ENCODE data around the gene DGKG. TPM values are rescaled to one million over a fixed set of nuclear protein-coding genes. Genes with fewer than 3 reads are reported as not detected.

DGKG gene
- total RNA-seq, 1 donor from 2014 or later = 1.0 TPM

- no peak for DNase-seq (ENCODE audit: low read depth)
- H3K4me3 ChIP-seq (ENCODE audit: low read depth, low read length) = no peak overlapping the region
- TF ChIP-seq CTCF (conservative IDR thresholded peaks at IDR 0.05; ENCODE audit: low read depth, low read length) = no peak
These were observed 101.3 kb downstream of the DGKG start for GRCh38 chr3:186260726-186261125.

- peak; percentile 40 for DNase-seq (ENCODE audit: low read depth)
- H3K4me3 ChIP-seq (ENCODE audit: low read depth, low read length) = peak overlapping the region; percentile 23
- peak; percentile 97 for TF ChIP-seq CTCF (conservative IDR thresholded peaks at IDR 0.05; ENCODE audit: low read depth, low read length)
These were observed 102.2 kb downstream of the DGKG start for GRCh38 chr3:186259612-186260383.

GRCh38 chr3:186258968-186259367 lies 103.1 kb downstream of the DGKG start:
- no peak for TF ChIP-seq CTCF (conservative IDR thresholded peaks at IDR 0.05; ENCODE audit: low read depth, low read length)
- DNase-seq (ENCODE audit: low read depth) = no peak
- H3K4me3 ChIP-seq (ENCODE audit: low read depth, low read length) = peak overlapping the region; percentile 23

GRCh38 chr3:186257866-186258265 lies 104.2 kb downstream of the DGKG start:
- no peak for TF ChIP-seq CTCF (conservative IDR thresholded peaks at IDR 0.05; ENCODE audit: low read depth, low read length)
- DNase-seq (ENCODE audit: low read depth) = no peak
- no peak overlapping the region for H3K4me3 ChIP-seq (ENCODE audit: low read depth, low read length)

GRCh38 chr3:186255703-186256331 lies 106.2 kb downstream of the DGKG start:
- peak; percentile 42 for TF ChIP-seq CTCF (conservative IDR thresholded peaks at IDR 0.05; ENCODE audit: low read depth, low read length)
- no peak for DNase-seq (ENCODE audit: low read depth)
- no peak overlapping the region for H3K4me3 ChIP-seq (ENCODE audit: low read depth, low read length)

GRCh38 chr3:186254676-186255650 lies 107.1 kb downstream of the DGKG start:
- no peak for DNase-seq (ENCODE audit: low read depth)
- no peak overlapping the region for H3K4me3 ChIP-seq (ENCODE audit: low read depth, low read length)

More at GRCh38 chr3:186254676-186255650, 107.1 kb downstream of the DGKG start:
- no peak for TF ChIP-seq CTCF (conservative IDR thresholded peaks at IDR 0.05; ENCODE audit: low read depth, low read length)
